HCT116 (cell line): ENCODE measurements around the gene TSPAN14. TPM values are rescaled to one million over a fixed set of nuclear protein-coding genes. Genes with fewer than 3 reads are reported as not detected.

Experiments used
- ATAC-seq: fragments of 200-7000 bp; cut with Tn5 transposase; 2 replicates; pipeline ENCODE4 v1.9.1; 2020; ENCODE audit warnings: mild to moderate bottlenecking, moderate library complexity
- BruUV-seq: library from RNA; stranded (reverse); fragments of 400-500 nt; replicated peaks from 2 replicates; lab custom pipeline; 2021; lab: Mats Ljungman, UMichigan
- CTCF ChIA-PET: fragments of 300-600 bp; sonication (Branson Sonifier 250); formaldehyde crosslinking; loops from one replicate; lab custom pipeline; 2021; ENCODE audit warnings: antibody characterized with exemption; lab: Charles Lee
- POLR2A ChIA-PET: fragments of 300-600, 350-600 bp; sonication (Branson Sonifier 250); formaldehyde crosslinking; loops from one replicate; lab custom pipeline; 2021; ENCODE audit warnings: antibody characterized with exemption; lab: Charles Lee
- RAD21 ChIA-PET, 2 experiments: fragments of 300-600 bp; sonication (Branson Sonifier 250); formaldehyde crosslinking; loops; one replicate each; lab custom pipeline; 2023; ENCODE audit warnings: low total read pairs in 2 of 2; ENCODE audit not compliant: uncharacterized antibody in 2 of 2, unreplicated experiment in 2 of 2, low non-redundant PET in 1 of 2; lab: Charles Lee
- DNase-seq: peaks from one replicate; pipeline ENCODE4 v3.0.0-alpha.2; 2010; ENCODE audit warnings: low read depth, low spot score
- H2AFZ ChIP-seq: fragments of 200-600 bp; shearing (Covaris generic), sonication (generic); 2 replicates; pipeline ENCODE4 v1.6.1; 2017; ENCODE audit warnings: low read depth, mixed run types, mixed read lengths, antibody characterized with exemption, low read length; ENCODE audit not compliant: poor library complexity, severe bottlenecking
- H3K27ac ChIP-seq: 2 replicates; pipeline ENCODE4 v1.5.1; 2012; ENCODE audit warnings: low read depth, low read length
- H3K27me3 ChIP-seq: fragments of 200-600 bp; sonication (generic); 2 replicates; pipeline ENCODE4 v1.6.1; 2016; ENCODE audit warnings: mixed run types, low read length, mixed read lengths; ENCODE audit not compliant: insufficient read depth
- H3K36me3 ChIP-seq, 2 experiments: fragments of 200-500 bp in 1 of 2; fragments of 200-600 bp in 1 of 2; sonication (Bioruptor generic) in 1 of 2; sonication (generic) in 1 of 2; 2 replicates each; pipeline versions ENCODE4 v1.5.1 to v1.6.1; 2014 to 2016; ENCODE audit warnings: low read length in 2 of 2, inconsistent platforms in 1 of 2, mixed read lengths in 1 of 2, mixed run types in 1 of 2; ENCODE audit not compliant: insufficient read depth in 2 of 2, control insufficient read depth in 1 of 2
- H3K4me1 ChIP-seq, 2 experiments: fragments of 200-600 bp in 1 of 2; sonication (generic) in 1 of 2; 2 replicates each; pipeline versions ENCODE4 v1.5.1 to v1.6.1; 2012 to 2017; ENCODE audit warnings: low read length in 2 of 2, inconsistent platforms in 1 of 2, mild to moderate bottlenecking in 1 of 2, mixed read lengths in 1 of 2, mixed run types in 1 of 2, moderate library complexity in 1 of 2; ENCODE audit not compliant: insufficient read depth in 2 of 2, control insufficient read depth in 1 of 2
- H3K4me2 ChIP-seq: fragments of 200-600 bp; sonication (generic); 2 replicates; pipeline ENCODE4 v1.6.1; 2017; ENCODE audit warnings: mixed run types, low read length, mixed read lengths
- H3K4me3 ChIP-seq, 2 experiments: fragments of 200-600 bp in 1 of 2; sonication (generic) in 1 of 2; replicated peaks in 1 of 2; 2 replicates each; pipeline ENCODE4 v1.5.1; 2011 to 2016; ENCODE audit warnings: low read length in 2 of 2, control low read depth in 1 of 2, low read depth in 1 of 2, mild to moderate bottlenecking in 1 of 2, mixed read lengths in 1 of 2, mixed run types in 1 of 2
- H3K79me2 ChIP-seq: fragments of 200-600 bp; sonication (generic); 2 replicates; pipeline ENCODE4 v1.6.1; 2017; ENCODE audit warnings: mild to moderate bottlenecking, mixed run types, low read length, moderate library complexity, mixed read lengths; ENCODE audit not compliant: insufficient read depth
- H3K9ac ChIP-seq: fragments of 200-600 bp; sonication (generic); 2 replicates; pipeline ENCODE4 v1.6.1; 2016; ENCODE audit warnings: low read length, mixed read lengths
- H3K9me2 ChIP-seq: fragments of 200-600 bp; sonication (generic), shearing (Covaris generic); 2 replicates; pipeline ENCODE4 v1.6.1; 2017; ENCODE audit warnings: mixed run types, mild to moderate bottlenecking, moderate library complexity; ENCODE audit not compliant: insufficient read depth
- H3K9me3 ChIP-seq, 2 experiments: fragments of 200-500 bp in 1 of 2; fragments of 200-600 bp in 1 of 2; sonication (Bioruptor generic) in 1 of 2; sonication (generic) in 1 of 2; 2 replicates each; pipeline ENCODE4 v1.6.1; 2014 to 2017; ENCODE audit warnings: low read length in 2 of 2, mixed read lengths in 2 of 2, inconsistent platforms in 1 of 2, low read depth in 1 of 2, mild to moderate bottlenecking in 1 of 2, mixed run types in 1 of 2, moderate library complexity in 1 of 2; ENCODE audit not compliant: control insufficient read depth in 1 of 2, insufficient read depth in 1 of 2
- H4K20me1 ChIP-seq: fragments of 200-600 bp; sonication (generic), shearing (Covaris generic); 2 replicates; pipeline ENCODE4 v1.6.1; 2017; ENCODE audit warnings: mixed run types, mild to moderate bottlenecking, moderate library complexity; ENCODE audit not compliant: insufficient read depth
- CBX3 ChIP-seq: IDR thresholded peaks from 2 replicates; pipeline ENCODE4 v1.6.1; 2012; ENCODE audit warnings: low read depth
- ELF1 ChIP-seq: IDR thresholded peaks from 2 replicates; pipeline ENCODE4 v1.6.1; 2012; ENCODE audit warnings: low read depth, borderline replicate concordance
- POLR2AphosphoS5 ChIP-seq: IDR thresholded peaks from 2 replicates; pipeline ENCODE4 v1.6.1; 2011; ENCODE audit warnings: mild to moderate bottlenecking, low read depth, low read length, moderate library complexity
- intact Hi-C: fragments of 100-400 bp; cut with micrococcal nuclease; formaldehyde crosslinking; loops from 2 replicates; pipeline ENCODE4 v1.10.0; 2022
- total RNA-seq: library from RNA; stranded (reverse); gene quantifications from one replicate; pipeline ENCODE4 v1.2.1, GENCODE V29; 2021; ENCODE audit not compliant: unreplicated experiment

The TSPAN14 gene
- total RNA-seq, 1 experiment from 2014 or later = 86.8 TPM

DNA sequence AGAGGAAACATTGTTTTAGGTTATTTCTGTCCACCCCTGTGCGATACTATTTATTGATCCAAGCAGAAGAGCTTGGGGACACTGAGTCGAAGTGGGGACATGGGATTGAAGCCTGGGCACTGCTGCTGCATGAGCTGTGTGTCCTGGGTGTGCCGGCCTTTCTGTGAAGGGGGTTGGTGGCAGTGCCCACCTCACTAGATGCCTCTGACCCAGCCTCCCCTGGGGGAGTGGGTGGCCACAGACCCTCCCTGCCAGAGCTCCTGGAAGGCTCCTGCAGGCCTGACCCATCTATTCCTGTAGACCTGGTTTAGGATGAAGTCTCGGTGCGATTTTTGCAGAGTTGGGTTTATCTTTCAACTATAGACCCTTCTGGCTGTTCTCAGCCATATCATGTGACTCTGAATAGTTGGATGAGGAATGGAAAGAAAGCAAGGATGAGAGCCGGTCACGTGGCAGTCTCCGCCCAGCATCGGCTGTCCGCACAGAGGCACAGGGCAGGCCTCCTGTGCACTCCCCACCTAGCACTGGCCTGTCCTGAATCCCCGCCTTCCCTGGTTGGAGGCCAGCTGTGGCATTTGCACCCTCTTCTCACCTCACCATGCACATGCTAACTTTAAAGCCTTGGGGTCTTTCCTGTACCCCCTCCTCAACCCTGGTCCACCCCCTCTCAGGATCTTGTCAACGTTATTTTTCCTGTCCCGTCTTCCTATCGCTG, 66.0 kb downstream of the TSPAN14 start:
- Histone ChIP-seq H3K9me2 (no peaks in the 10 kb centered on the region), H3K9me3 (no peaks in the 10 kb centered on the region), H2AFZ (no peak overlapping the region), H3K4me3 (no peak overlapping the region), H3K4me1 (no peaks in the 10 kb centered on the region), H3K9ac (no peak overlapping the region), H3K27ac (no peak overlapping the region), H3K79me2 (no peaks in the 10 kb centered on the region), H3K4me2 (no peak overlapping the region), H3K27me3 (no peaks in the 10 kb centered on the region), H3K36me3 (peaks cover 12 to 23% of the 10 kb centered on the region in 2 experiments; a peak in 3 of 4 replicates), H4K20me1 (no peaks in the 10 kb centered on the region)
- no peak for ATAC-seq
- ChIA-PET CTCF (no interaction called here), POLR2A (no interaction called here), RAD21 (no interaction called here)
- DNase-seq = no peak
- TF ChIP-seq CBX3 (no peak), POLR2AphosphoS5 (0 out of 2 replicates have a peak, but pooled peaks have one; percentile 16)
- intact Hi-C loops = no loop called here
- no TSS peak for BruUV-seq

DNA sequence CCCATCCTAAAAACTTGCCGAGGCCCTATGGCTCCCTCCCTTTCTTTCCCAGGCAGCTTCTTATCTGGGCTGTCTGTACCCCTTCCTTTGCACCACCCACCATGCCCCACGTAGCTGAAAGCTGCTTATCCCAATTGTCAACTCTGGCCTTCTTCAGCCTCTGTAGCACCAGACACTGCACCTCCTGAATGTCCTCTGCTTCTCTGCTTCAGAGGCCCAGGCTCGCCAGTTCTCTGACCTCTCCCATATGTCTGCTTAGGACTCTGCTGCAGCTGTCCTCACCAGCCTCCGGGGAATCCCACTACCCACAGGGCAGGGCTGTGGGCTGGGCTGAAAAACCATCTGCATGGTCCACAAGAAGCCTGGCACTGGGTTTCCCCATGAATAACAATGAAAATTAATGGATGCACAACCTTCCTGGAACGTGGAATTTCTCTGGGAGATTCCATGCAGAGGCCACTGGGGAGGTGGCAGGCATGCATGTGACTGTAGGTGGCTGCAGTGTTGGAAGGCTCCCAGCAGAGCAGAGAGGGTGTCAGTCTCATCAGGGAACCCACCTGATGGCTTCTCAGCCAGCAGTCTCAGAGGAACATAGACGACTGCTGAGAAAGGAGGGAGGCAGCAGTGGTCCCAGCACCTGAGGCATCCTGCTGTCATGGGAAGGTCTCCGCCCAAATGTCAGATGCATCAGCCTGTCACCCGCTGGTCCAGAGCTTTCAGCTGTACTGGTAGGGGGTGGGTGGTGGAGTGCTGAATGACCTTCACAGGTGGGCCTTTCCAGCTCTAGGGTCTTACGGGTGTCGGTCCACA, 66.8 kb downstream of the TSPAN14 start:
- H2AFZ ChIP-seq = no peak overlapping the region
- ATAC-seq = no peak
- POLR2A ChIA-PET = no interaction called here
- H3K36me3 ChIP-seq = peaks cover 11 to 16% of the 10 kb centered on the region in 2 experiments; a peak in 3 of 4 replicates
- H3K27ac ChIP-seq = no peak overlapping the region
- intact Hi-C loops = no loop called here
- H3K4me3 ChIP-seq = no peak overlapping the region
- TF ChIP-seq ELF1 (no peak), POLR2AphosphoS5 (0 out of 2 replicates have a peak, but pooled peaks have one; percentile 13)
- H3K4me2 ChIP-seq = no peak overlapping the region
- H4K20me1 ChIP-seq = no peaks in the 10 kb centered on the region
- RAD21 ChIA-PET = no interaction called here
- H3K9me3 ChIP-seq = no peaks in the 10 kb centered on the region
- BruUV-seq = no TSS peak
- no peak for DNase-seq
- H3K4me1 ChIP-seq = no peaks in the 10 kb centered on the region
- no peaks in the 10 kb centered on the region for H3K27me3 ChIP-seq
- no peaks in the 10 kb centered on the region for H3K9me2 ChIP-seq
- H3K79me2 ChIP-seq = no peaks in the 10 kb centered on the region
- no peak overlapping the region for H3K9ac ChIP-seq
- CTCF ChIA-PET = no interaction called here
